ENCODE measurements around the gene LGI4.

Gene LGI4

GRCh38 chr19:35099155-35099896 is 35.5 kb downstream of the LGI4 start:
- Mint-ChIP-seq H3K27me3 (peaks cover 0 to 8% of the 10 kb centered on the region in 2 donors), H3K4me1 (ENCODE audit: low read depth in 2 of 2) (peaks cover 0 to 2% of the 10 kb centered on the region in 2 donors), H3K27ac (no peak overlapping the region), H3K4me3 (no peak overlapping the region), H3K36me3 (ENCODE audit: insufficient read depth) (no peaks in the 10 kb centered on the region), H3K9me3 (no peaks in the 10 kb centered on the region)
- no peak for ATAC-seq (replicated peaks)
- no peak for DNase-seq

- Mint-ChIP-seq H3K27ac (no peak overlapping the region), H3K9me3 (no peaks in the 10 kb centered on the region), H3K4me1 (ENCODE audit: low read depth in 2 of 2) (no peaks in the 10 kb centered on the region), H3K36me3 (ENCODE audit: insufficient read depth) (no peaks in the 10 kb centered on the region), H3K4me3 (no peak overlapping the region), H3K27me3 (peaks cover 0 to 8% of the 10 kb centered on the region in 2 donors)
- DNase-seq (no peak), ATAC-seq (replicated peaks) (no peak)
These were observed 36.3 kb downstream of the LGI4 start for GRCh38 chr19:35098413-35099049.

DNA sequence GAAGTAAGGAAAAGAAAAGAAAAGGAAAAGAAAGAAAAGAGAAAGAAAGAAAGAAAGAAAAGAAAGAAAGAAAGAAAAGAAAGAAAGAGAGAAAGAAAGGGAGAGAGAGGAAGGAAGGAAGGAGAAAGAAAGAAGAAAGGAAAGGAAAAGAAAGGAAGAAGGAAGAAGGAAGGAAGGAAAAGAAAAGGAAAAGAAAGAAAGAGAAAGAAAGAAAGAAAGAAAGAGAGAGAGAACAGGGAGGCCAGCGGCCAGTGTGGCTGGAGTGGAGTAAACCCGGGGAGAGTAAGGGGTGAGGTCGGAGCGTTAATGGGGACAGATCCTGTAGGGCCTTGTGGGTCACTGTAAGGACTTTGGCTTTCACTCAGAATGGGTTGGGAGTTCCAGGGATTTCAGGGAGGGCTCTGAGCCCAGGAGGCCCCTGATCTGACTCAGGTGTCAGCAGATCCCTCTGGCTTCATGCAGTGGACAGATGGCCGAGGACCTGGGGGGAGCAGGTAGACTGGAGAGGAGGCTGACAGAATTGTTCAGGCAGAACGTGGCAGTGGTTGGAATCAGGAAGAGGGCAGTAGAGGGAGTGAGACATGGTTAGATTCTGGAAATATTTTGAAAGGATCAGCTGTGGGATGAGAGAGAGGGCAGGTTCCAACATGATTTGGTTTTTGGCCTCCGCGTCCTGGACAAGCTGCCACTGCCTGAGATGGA is 39.0 kb downstream of the LGI4 start:
- no peak overlapping the region for H3K4me3 Mint-ChIP-seq
- no peak for DNase-seq
- H3K9me3 Mint-ChIP-seq: no peaks in the 10 kb centered on the region
- H3K27me3 Mint-ChIP-seq: peaks cover 0 to 8% of the 10 kb centered on the region in 2 donors
- peak overlapping the region in 1 of 2 donors; percentile 21 for H3K27ac Mint-ChIP-seq
- ATAC-seq (replicated peaks): no peak
- no peaks in the 10 kb centered on the region for H3K4me1 Mint-ChIP-seq (ENCODE audit: low read depth in 2 of 2)
- no peaks in the 10 kb centered on the region for H3K36me3 Mint-ChIP-seq (ENCODE audit: insufficient read depth)

DNA sequence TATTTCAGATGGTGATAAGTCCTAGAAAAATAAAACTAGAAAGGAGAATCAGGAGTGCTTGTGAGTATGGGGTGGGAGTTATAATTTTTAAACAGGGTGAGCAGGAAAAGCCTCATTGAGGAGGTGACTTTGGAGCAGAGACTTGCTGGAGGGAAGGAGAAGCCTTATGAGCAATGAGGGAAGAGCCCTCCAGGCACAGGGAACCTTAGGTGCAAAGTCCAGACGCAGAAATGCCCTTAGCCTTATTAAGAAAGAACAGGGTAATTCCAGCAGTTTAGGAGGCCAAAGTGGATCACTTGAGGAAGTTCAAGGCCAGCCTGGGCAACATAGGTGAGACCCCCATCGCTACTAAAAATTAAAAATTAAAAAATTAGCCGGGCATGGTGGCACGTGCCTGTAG is 40.2 kb downstream of the LGI4 start:
- DNase-seq (no peak), ATAC-seq (replicated peaks) (no peak)
- no peaks in the 10 kb centered on the region for H3K9me3 Mint-ChIP-seq
- no peak overlapping the region for H3K4me3 Mint-ChIP-seq
- no peak overlapping the region for H3K27ac Mint-ChIP-seq
- peaks cover 0 to 8% of the 10 kb centered on the region in 2 donors for H3K27me3 Mint-ChIP-seq
- no peaks in the 10 kb centered on the region for H3K4me1 Mint-ChIP-seq (ENCODE audit: low read depth in 2 of 2)
- no peaks in the 10 kb centered on the region for H3K36me3 Mint-ChIP-seq (ENCODE audit: insufficient read depth)

DNA sequence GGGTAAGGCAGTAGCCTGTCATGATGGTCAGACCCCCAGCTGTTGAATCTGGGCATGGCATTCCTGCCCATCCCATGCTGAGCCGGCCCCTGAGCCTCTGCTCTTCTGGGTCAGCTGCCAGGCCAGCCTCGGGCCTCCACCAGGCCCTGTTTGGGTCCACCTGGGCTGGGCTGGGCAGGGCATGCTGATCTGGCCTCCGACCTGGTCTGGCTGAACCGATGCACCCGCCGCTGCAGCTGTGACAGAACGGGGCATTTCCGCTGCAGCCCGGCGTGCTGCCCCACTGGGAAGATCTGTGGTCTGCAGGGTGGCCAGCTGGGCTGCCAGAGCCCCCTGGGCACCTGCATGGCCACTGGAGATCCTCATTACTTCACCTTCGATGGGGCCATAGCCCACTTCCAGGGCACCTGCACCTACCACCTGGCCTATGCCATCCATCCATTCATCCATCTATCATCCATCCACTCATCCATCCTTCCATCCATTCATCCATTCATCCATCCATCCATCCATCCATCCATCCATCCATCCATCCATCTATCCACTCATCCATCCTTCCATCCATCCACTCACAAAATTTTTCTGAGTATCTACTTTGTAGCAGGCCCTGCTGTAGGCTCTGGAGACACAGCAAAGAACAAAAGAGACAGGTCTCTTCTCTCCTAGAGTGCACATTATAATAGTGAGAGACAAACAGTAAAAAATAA is 40.8 kb downstream of the LGI4 start:
- Mint-ChIP-seq H3K4me3 (no peak overlapping the region), H3K27me3 (peaks cover under 1 to 8% of the 10 kb centered on the region in 2 donors), H3K27ac (no peak overlapping the region), H3K4me1 (ENCODE audit: low read depth in 2 of 2) (no peaks in the 10 kb centered on the region), H3K9me3 (no peaks in the 10 kb centered on the region), H3K36me3 (ENCODE audit: insufficient read depth) (peaks cover 3% of the 10 kb centered on the region)
- ATAC-seq (replicated peaks) (no peak), DNase-seq (no peak)

GRCh38 chr19:35093430-35093829 is 41.4 kb downstream of the LGI4 start:
- no peaks in the 10 kb centered on the region for H3K9me3 Mint-ChIP-seq
- no peak overlapping the region for H3K27ac Mint-ChIP-seq
- DNase-seq: no peak
- ATAC-seq (replicated peaks): no peak
- H3K27me3 Mint-ChIP-seq: peaks cover 6 to 8% of the 10 kb centered on the region in 2 donors
- peaks cover 5% of the 10 kb centered on the region for H3K36me3 Mint-ChIP-seq (ENCODE audit: insufficient read depth)
- H3K4me1 Mint-ChIP-seq (ENCODE audit: low read depth in 2 of 2): no peaks in the 10 kb centered on the region
- H3K4me3 Mint-ChIP-seq: no peak overlapping the region

- Mint-ChIP-seq H3K4me1 (ENCODE audit: low read depth in 2 of 2) (peaks cover 9 to 13% of the 10 kb centered on the region in 2 donors), H3K27me3 (peaks cover 3 to 6% of the 10 kb centered on the region in 2 donors), H3K36me3 (ENCODE audit: insufficient read depth) (peaks cover 5% of the 10 kb centered on the region), H3K27ac (no peak overlapping the region), H3K4me3 (no peak overlapping the region), H3K9me3 (no peaks in the 10 kb centered on the region)
- ATAC-seq (replicated peaks) (peak; percentile 69), DNase-seq (peak; percentile 23 to 43 (median 37))
These were observed 44.2 kb downstream of the LGI4 start for GRCh38 chr19:35090506-35091214.

DNA sequence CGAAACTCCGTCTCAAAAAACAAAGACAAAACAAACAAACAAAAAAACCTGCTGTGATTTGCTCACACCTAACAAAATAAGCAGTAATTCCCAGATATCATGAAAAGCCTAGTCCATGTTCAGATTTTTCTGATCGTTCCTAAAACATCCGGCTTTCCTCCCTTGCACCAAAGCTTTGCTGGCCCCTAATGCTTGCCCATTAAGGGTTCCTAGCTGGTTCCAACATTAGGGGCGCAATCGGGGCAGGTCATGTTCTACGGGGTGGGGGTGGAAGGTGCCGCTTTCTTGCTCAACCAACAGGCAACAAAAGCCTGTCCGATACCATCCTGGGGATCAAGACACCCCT is 44.7 kb downstream of the LGI4 start:
- no peak for DNase-seq
- H3K27ac Mint-ChIP-seq: no peak overlapping the region
- H3K27me3 Mint-ChIP-seq: peaks cover 0 to 6% of the 10 kb centered on the region in 2 donors
- peaks cover 5% of the 10 kb centered on the region for H3K36me3 Mint-ChIP-seq (ENCODE audit: insufficient read depth)
- H3K4me3 Mint-ChIP-seq: no peak overlapping the region
- H3K4me1 Mint-ChIP-seq (ENCODE audit: low read depth in 2 of 2): peaks cover 12 to 16% of the 10 kb centered on the region in 2 donors
- no peak for ATAC-seq (replicated peaks)
- no peaks in the 10 kb centered on the region for H3K9me3 Mint-ChIP-seq

DNA sequence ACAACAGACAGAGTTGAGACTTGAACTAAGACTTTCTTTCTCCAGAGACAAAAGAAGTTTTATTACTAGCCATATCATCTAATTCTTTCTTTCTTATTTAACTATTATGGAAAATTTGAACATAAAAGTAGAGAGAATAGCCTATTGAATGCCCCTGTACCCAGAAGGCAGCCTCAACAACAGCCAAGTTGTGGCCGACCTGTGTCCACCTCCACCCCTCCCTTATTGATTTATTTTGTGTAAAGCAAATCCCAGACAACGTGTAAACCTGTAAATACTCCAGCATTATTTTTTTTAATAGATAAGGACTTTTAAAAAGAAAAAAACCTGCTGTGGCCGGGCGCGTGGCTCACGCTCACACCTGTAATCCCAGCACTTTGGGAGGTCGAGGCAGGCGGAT is 45.3 kb downstream of the LGI4 start:
- no peak for DNase-seq
- Mint-ChIP-seq H3K27ac (no peak overlapping the region), H3K4me3 (no peak overlapping the region), H3K27me3 (peaks cover 0 to 6% of the 10 kb centered on the region in 2 donors), H3K9me3 (no peaks in the 10 kb centered on the region), H3K4me1 (ENCODE audit: low read depth in 2 of 2) (peaks cover 12 to 16% of the 10 kb centered on the region in 2 donors), H3K36me3 (ENCODE audit: insufficient read depth) (peaks cover 5% of the 10 kb centered on the region)
- ATAC-seq (replicated peaks): no peak

DNA sequence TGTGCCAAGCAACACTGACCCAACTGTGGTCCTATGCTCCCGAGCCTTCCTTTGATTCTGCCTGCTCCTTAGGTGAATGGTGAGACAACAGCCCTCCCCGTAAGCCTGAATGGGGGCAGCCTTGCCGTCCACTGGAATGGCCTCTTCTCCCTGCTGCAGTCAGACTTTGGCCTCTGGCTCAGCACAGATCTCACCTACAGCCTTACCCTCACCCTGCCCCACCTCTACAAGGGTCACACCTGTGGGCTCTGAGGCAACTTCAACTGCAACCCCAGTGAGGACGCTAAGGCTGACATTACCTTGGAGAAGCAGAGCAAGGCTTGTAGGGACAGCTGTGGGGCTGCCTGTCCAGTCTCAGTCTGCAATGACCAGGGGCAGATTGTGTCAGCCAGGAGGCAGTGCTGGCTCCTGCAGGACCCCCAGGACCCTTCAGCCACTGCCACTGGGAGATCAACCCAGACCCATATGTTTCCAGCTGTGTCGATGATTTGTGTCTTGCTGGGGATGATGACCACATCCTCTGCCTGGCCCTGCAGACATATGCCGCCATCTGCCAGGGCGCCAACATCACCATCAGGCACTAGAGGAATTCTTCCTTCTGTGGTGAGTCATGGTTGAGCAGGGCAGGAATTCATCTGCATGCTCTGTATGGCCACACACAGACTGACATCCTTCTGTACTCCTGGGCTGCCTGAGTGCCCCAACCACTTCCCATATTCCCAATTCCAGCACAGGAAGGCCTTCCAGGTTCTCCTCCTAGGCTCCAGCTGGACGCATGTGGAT is 46.5 kb downstream of the LGI4 start:
- no peaks in the 10 kb centered on the region for H3K9me3 Mint-ChIP-seq
- H3K4me3 Mint-ChIP-seq: no peak overlapping the region
- peaks cover 15 to 16% of the 10 kb centered on the region in 2 donors for H3K4me1 Mint-ChIP-seq (ENCODE audit: low read depth in 2 of 2)

DNA sequence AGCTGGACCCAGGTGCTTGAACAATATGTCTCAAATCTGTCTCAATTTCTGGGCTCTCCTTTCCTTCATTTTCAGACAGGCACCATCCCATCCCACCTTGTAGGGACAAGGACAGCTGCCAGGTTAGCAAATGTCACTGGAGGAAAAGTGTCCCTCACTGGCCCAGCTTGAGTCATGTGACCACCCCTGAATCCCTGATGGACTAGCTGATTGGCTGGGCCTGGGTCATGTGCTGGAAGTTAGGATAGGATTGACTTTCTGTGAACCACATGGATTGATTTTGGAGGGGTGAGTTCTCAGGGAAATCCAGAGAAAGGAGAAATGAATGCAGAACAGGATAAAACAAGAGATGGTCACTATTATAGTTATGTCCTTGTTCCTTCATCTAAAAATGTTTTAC is 47.5 kb downstream of the LGI4 start:
- Mint-ChIP-seq H3K27me3 (peaks cover 0 to 6% of the 10 kb centered on the region in 2 donors), H3K4me1 (ENCODE audit: low read depth in 2 of 2) (peaks cover 15 to 16% of the 10 kb centered on the region in 2 donors), H3K27ac (peak overlapping the region in 1 of 2 donors; percentile 25), H3K4me3 (no peak overlapping the region), H3K36me3 (ENCODE audit: insufficient read depth) (peaks cover 5% of the 10 kb centered on the region), H3K9me3 (no peaks in the 10 kb centered on the region)
- DNase-seq (no peak), ATAC-seq (replicated peaks) (no peak)

More for the DNA sequence above, 46.5 kb downstream of the LGI4 start:
- peaks cover 0 to 6% of the 10 kb centered on the region in 2 donors for H3K27me3 Mint-ChIP-seq
- peaks cover 5% of the 10 kb centered on the region for H3K36me3 Mint-ChIP-seq (ENCODE audit: insufficient read depth)
- no peak overlapping the region for H3K27ac Mint-ChIP-seq
- ATAC-seq (replicated peaks) (no peak), DNase-seq (no peak)

- H3K4me3 Mint-ChIP-seq: peak overlapping the region; percentile 31 to 71
- no peaks in the 10 kb centered on the region for H3K9me3 Mint-ChIP-seq
- peaks cover 0 to 6% of the 10 kb centered on the region in 2 donors for H3K27me3 Mint-ChIP-seq
- DNase-seq (no peak), ATAC-seq (replicated peaks) (no peak)
- peak overlapping the region; percentile 74 to 91 for H3K27ac Mint-ChIP-seq
- peaks cover 5% of the 10 kb centered on the region for H3K36me3 Mint-ChIP-seq (ENCODE audit: insufficient read depth)
- H3K4me1 Mint-ChIP-seq (ENCODE audit: low read depth in 2 of 2): peaks cover 15 to 16% of the 10 kb centered on the region in 2 donors
These were observed 48.4 kb downstream of the LGI4 start for GRCh38 chr19:35086455-35086854.

All from effector memory CD8-positive, alpha-beta T cell (primary cell).